ENCODE data around the gene SDK1.
"Not testable (repeated sequence)": the region's sequence is repeated elsewhere in the genome, so short reads cannot be mapped to it uniquely, and the experiment has no call there.

Gene SDK1

DNA sequence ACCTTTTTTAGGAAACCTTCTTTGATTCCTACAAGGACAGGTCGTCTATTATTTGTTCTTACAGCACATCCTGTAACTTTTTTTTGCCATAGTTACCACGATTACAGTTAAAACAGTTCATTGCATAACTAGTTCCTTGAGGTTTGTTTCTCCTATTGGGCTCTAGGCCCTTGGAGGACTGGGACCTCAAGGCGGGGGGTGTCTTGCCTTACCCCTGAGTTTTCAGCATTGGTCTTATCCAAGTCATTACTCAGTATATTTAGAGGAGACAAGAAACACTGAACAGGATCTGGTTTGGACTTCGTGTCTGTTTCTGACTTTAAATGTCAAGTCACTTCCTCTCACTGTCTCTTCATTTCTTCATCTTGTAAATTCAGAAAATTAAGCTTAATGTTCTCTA lies 369.8 kb downstream of the SDK1 start:
- no peak for DNase-seq (ENCODE audit: low read depth in 2 of 2)

DNA sequence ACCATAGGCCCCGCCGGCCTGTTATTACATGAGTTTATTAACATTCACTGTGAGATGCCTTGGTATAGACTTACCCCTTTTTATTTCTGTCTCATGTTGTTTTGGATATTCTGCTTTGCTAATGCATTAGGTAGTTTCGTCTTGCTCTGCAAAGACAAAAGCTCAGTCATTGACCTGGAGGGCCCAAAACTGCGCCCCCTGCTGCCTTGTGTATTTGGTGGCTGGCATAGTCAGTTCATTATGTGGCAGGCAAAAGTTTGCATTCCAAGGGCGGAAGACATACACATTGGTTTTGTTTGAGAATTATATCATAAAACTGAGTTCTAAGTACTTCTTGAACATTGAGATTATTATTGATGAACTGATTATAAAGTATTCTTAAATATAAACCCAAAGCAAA lies 372.5 kb downstream of the SDK1 start:
- DNase-seq (ENCODE audit: low read depth in 2 of 2) = no peak

GRCh38 chr7:3678314-3678810 lies 377.3 kb downstream of the SDK1 start:
- DNase-seq (ENCODE audit: low read depth in 2 of 2) = no peak

DNA sequence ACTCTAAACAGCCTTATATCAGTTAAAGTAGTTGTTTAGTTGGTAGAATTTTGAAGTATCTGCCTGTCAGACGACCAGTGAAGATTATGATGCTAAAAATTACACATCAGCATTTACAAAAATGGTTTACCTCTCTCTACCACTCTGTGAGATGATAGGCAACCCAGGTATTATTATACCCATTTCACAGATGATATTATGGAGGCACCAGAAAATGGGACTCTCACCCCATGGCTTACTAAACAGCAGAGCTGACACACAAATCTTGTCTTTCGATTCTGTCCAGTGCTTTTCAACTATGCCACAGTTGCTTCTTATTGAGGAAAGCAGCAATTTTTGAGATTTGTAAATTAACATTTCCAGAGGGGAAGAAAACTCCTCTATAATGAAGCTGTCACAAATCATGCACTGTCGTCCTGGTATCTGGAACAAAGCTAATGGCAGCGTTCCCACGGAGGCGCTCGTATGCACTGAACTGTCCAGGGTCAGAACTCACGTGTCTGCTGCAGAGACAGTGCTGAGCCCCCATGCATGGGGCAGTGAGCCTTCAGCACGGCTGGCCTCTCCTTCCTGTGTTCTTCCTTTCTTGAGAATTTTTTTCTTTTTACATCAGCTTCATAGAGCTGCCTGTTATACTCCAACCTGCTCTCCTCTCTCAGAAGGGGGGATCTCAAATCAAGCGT lies 381.1 kb downstream of the SDK1 start:
- DNase-seq (ENCODE audit: low read depth in 2 of 2) = no peak

DNA sequence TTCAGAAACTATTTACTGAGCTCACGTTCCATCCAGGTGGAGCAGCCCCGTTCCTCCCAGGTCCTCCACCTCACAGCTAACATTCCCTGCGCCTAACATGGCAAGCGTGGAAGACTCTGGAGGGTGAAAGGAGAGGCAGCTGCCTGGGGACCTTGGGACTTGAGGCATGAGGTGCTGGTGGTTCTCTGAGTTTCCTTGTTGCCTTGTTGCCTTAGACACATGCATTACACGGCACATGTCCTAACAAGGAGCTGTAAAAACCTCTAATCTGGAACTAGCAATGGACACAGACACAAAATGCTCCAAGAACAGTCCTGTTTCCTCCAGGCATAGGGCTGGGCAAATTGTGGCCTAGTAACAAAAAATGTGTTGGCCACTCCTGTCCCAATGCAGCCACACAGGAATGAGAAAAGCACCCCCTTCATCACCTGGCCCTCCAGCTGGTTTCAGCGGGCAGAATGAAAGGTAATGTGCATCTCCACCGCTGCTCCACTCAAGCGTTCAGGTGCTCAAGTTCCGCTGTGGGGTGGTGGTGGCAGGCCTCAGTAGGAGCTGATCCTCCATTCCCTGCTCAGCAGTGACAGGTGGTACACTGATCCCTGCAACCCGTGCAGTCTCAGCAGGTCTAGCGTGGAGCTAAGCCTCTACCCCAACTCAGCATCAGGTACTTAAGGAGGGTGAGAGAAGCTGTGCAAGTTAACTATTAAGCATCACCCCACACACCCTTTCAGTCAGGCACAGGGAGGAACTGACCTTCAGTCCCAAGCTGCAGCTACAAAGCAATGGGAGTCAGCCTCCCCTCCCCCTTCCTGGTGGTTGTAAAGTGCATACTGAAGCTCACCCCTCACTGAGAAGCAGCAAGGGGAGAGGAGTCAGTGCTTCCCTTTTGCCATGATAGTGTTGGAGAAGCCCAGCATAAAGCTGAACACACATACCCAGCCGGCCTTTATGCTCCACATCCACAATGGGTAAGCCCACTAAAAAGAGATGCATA lies 382.8 kb downstream of the SDK1 start:
- DNase-seq (ENCODE audit: low read depth in 2 of 2) = no peak

DNA sequence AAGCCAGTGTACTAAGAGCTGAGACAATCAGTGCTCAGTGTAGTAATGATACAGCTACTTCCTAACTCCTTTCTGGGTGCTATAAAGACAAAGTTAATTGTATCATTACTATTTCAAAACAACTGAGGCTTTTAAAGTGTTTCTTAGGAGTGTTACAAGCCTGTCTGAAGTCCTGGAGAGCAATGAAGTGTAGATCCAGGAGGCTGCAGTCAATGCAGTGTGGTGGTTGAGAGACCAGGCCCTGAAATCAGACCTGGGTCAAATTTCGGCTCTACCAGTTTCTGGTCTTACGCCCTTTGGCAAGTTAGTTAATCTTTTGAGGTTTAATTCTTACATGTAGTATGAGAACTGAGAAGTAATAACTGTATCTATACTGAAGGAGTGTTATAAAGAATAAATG lies 387.0 kb downstream of the SDK1 start:
- DNase-seq (ENCODE audit: low read depth in 2 of 2) = no peak

DNA sequence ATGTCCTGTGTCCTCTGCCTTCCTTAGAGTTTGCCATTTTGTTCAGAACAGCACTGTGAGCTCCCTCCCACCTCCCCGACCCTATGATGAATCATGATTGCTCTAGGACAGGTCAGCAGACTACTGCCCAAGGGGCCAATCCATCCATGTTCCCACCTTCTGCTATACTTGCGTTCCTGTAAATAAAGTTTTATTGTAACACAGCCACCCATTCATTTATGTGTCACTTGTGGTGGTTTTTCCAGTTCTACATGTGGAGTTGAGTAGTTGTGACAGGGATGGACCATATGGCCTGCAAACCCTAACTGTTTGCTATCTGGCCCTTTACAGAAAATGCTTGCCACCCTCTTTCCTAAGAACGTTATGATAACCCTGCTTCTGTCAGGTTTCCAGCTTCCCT lies 387.8 kb downstream of the SDK1 start:
- no peak for DNase-seq (ENCODE audit: low read depth in 2 of 2)

- no peak for DNase-seq (ENCODE audit: low read depth in 2 of 2)
Observed at GRCh38 chr7:3691478-3692158, 390.6 kb downstream of the SDK1 start.

DNA sequence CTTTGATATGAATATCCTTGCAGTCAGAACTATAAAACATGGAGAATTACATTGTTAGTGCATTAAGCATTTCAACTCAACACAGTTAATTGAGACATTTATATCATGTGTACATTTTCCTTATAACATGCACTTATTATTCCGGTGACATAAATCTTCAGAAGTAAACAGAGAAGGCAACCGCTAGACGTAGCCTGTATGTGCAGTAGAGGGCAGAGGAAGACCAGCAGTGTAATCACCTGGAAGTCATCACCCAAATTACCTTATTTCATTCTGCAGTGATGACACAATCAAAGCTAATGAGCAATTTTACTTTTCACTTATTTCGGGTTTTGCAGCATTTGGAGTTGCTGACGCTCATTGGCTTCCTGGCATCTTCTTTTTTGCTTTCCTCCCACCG lies 394.6 kb downstream of the SDK1 start:
- DNase-seq (ENCODE audit: low read depth in 2 of 2) = no peak

GRCh38 chr7:3696113-3696512 lies 395.1 kb downstream of the SDK1 start:
- DNase-seq (ENCODE audit: low read depth in 2 of 2) = no peak

DNA sequence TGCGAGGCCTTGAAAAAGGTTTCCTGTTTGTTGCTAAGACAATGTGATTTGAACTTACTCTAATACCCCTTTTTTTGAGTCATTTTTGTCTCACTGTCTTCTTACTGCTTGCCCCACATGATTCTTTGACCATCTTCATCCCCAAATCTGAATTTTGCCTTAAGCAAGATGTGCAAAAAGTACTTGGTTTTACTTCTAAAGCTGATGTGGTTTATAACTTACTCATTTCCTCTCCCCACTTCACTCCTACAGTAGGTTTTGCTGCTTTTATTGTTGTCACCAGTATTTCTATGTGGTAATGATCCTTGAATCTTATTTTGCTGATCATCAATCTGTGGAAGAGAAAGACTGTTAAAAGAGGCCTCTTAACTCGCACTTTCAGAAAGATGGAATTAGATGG lies 396.4 kb downstream of the SDK1 start:
- no peak for DNase-seq (ENCODE audit: low read depth in 2 of 2)

DNA sequence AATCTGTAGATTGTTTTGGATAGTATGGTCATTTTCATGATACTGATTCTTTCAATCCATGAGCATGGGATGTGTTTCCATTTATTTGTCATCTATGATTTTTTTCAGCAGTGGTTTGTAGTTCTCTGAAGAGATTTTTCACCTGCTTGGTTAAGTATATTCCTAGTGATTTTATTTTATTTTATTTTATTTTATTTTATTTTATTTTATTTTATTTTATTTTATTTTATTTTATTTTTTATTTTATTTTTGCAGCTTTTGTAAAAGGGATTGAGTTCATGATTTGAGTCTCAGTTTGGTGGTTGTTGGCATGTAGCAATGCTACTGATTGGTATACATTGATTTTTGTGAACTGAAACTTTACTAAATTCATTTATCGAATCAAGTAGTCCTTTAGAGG lies 404.2 kb downstream of the SDK1 start:
- no peak for DNase-seq (ENCODE audit: low read depth in 2 of 2)

DNA sequence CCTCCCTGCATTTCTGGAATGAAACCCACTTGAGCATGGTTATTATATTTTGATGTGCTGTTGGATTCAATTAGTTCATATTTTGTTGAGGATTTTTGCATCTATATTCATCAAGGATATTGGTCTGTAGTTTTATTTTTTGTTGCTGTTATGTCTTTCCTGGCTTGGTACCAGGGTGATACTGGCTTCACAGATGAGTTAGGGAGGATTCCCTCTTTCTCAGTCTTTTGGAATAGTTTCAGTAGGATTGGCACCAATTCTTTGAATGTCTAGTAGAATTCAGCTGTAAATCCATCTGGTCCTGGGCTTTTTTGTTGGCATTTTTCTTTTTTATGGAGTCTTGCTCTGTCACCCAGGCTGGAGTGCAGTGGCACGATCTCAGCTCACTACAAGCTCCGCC lies 405.0 kb downstream of the SDK1 start:
- not testable (repeated sequence) for DNase-seq (ENCODE audit: low read depth in 2 of 2)

DNA sequence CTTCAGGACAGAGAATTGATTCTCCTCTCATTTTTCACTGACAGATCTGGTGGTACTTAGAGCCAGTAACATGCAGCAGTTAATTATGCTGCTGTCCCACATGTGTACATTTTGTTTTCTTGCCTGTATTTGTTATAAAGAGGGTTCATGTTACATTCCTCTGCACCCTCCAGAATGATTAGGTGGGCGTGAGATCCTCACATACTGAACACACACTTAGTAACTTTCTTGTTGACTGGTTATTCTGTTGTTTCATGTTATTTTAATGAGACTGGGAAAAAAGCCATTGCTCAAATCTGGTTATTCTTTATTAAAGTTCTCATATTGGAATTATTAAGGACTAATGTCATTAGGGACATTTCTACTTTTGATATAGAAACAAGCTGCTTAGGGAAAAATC lies 409.1 kb downstream of the SDK1 start:
- no peak for DNase-seq (ENCODE audit: low read depth in 2 of 2)

DNA sequence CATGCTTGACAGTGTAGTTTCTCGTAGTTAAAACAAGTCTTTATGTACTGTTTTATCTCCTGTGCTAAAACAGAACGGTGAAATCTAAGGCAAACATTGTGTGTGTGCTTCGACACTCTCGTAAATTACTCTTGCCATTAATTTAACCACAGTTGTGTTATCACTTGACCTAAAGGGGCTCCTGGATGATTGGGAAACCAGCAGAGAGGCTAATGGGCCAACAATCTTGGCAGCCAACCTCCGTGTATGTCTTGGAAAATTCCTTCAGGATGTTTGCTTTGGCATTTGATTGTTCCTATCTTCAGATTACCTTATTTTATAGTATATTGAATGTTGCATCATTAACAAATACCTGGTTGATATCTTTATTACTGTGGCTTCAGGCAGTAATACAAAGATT lies 409.5 kb downstream of the SDK1 start:
- DNase-seq (ENCODE audit: low read depth in 2 of 2) = no peak

DNA sequence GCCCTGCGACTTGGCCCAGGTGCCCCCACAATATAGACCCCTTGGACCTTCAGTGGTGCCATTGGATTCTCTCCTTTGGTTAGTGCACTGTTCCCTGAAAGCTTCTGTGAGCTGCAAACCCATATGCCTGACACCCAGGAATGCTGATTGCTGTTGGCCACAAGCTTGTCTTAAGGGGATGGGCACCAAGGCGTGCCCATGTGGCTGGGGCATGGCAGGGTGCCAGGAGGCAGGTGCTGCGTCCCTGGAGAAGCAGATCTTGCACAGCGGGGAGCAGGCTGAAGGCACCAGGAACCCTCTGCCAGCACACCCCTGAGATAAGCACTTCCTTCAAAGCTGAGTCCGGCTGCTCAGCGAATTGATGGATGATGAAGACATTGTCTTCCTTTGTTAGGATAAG lies 411.8 kb downstream of the SDK1 start:
- DNase-seq (ENCODE audit: low read depth in 2 of 2) = no peak

- no peak for DNase-seq (ENCODE audit: low read depth in 2 of 2)
Observed at GRCh38 chr7:3721422-3721821, 420.4 kb downstream of the SDK1 start.

DNA sequence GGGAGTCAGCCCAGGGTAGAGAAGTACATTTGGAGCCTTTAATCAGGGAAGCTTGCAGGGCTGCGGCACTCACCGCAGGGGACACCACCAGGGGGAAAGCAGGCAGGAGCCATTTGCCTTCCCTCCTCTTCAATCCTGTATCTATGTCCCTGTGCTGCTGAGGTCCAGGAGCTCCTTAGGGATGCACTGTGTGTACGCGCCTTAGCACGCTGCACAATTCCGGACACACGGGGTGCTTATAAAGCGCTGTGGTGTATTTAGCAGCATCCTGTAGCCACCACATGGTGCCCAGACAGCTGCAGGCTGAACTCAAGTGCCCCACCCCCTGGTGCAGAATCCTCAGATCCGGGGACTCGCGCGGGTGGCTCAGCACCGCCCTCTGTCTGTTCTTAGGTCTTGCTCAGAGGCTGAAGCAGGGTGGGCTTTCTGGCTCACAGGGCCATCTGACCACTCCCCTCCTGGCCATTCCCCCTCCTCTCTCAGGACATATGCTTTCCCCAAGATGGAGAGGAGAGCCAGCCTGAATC lies 421.4 kb downstream of the SDK1 start:
- DNase-seq (ENCODE audit: low read depth in 2 of 2) = no peak

GRCh38 chr7:3725155-3726059 lies 424.4 kb downstream of the SDK1 start:
- no peak for DNase-seq (ENCODE audit: low read depth in 2 of 2)

DNA sequence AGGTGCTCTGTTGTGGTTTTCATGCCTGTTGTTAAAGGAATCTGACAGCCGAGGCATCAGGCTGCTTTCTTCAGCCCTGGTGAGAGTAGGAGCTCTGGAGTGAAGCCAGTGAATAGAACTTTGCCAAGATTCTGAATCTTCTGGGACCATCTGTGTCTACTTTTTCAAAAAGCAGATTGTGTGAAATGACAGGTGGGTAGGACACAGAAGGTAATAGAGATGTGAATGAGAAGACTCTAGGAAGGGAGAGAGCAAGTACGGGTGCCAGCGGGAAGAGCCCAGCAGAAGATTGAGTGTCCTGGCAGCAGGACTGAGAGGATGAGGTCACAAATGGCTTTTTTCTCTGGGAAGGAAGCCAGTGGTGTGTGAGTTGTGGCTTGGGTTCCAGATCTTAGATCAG lies 429.2 kb downstream of the SDK1 start:
- DNase-seq (ENCODE audit: low read depth in 2 of 2) = no peak

- no peak for DNase-seq (ENCODE audit: low read depth in 2 of 2)
Observed at GRCh38 chr7:3732395-3733005, 431.4 kb downstream of the SDK1 start.
